ENCODE measurements around the gene PRDM16. TPM values are rescaled to one million over a fixed set of nuclear protein-coding genes. Genes with fewer than 3 reads are reported as not detected.

Gene PRDM16
- total RNA-seq, 1 experiment from 2014 or later = 0.17 TPM

DNA sequence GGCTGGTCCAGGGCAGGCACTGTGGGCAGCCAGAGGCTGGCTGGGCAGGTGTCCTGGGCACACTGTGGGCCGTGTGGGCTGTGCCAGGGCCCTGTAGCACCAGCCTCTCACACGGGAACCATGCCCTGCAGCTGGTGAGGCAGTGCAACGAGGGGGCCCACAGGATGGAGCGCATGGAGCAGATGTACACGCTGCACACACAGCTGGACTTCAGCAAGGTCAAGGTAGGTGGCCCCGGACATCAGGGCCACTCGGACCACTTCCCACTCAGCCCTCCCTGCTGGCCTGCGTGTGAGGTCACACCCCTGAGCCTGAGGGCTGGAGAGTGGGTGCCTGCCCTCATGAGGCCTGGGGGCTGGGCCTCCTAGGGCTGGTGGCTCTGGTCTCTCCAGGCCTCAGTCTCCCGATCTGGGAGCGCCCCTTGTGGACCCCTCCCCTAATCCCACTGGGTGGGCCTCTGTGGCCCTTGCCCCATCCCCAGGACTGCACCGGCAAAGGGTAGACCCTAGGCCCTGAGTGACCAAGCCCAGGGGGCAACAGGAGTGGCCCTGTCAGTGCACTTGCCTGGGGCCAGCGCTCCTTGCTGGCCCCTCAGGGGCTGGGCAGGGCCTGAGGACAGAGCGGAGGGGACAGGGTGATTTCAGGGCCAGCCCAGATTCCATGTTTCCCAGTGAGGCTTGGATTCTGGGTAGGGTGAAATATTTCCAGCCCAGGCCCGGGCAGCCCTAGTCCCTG, 407.0 kb downstream of the PRDM16 start:
- H3K36me3 Mint-ChIP-seq (ENCODE audit: insufficient read depth in 1 of 3, low read depth in 3 of 3) = peaks cover 4 to 21% (median 14%) of the 10 kb centered on the region in 3 experiments; a peak in 5 of 7 replicates

More for the DNA sequence above, 407.0 kb downstream of the PRDM16 start:
- no peaks in the 10 kb centered on the region for H3K23me2 ChIP-seq (ENCODE audit: insufficient read length, low read depth, low read length, poor library complexity, severe bottlenecking)
- H3K4me1 Mint-ChIP-seq = peaks cover 6% of the 10 kb centered on the region in 2 experiments
- H3K27me3 ChIP-seq (ENCODE audit: insufficient read depth, low read length) = no peaks in the 10 kb centered on the region
- no CpG with 5 or more reads among the region's 14 CpGs for WGBS (ENCODE audit: extremely low coverage, insufficient read length, low lambda C conversion rate)
- H2BK5ac ChIP-seq (ENCODE audit: insufficient read length, low read length) = no peak overlapping the region
- H2BK20ac ChIP-seq (ENCODE audit: low read depth, low read length, poor library complexity, severe bottlenecking) = no peak overlapping the region
- no peak overlapping the region for H3T11ph ChIP-seq (ENCODE audit: low read length)
- no peaks in the 10 kb centered on the region for H3K79me1 ChIP-seq (ENCODE audit: insufficient read depth, low read depth, low read length, poor library complexity, severe bottlenecking)
- H2AK5ac ChIP-seq (ENCODE audit: insufficient read length, low read length) = no peak overlapping the region
- TF ChIP-seq, protein P1, sequence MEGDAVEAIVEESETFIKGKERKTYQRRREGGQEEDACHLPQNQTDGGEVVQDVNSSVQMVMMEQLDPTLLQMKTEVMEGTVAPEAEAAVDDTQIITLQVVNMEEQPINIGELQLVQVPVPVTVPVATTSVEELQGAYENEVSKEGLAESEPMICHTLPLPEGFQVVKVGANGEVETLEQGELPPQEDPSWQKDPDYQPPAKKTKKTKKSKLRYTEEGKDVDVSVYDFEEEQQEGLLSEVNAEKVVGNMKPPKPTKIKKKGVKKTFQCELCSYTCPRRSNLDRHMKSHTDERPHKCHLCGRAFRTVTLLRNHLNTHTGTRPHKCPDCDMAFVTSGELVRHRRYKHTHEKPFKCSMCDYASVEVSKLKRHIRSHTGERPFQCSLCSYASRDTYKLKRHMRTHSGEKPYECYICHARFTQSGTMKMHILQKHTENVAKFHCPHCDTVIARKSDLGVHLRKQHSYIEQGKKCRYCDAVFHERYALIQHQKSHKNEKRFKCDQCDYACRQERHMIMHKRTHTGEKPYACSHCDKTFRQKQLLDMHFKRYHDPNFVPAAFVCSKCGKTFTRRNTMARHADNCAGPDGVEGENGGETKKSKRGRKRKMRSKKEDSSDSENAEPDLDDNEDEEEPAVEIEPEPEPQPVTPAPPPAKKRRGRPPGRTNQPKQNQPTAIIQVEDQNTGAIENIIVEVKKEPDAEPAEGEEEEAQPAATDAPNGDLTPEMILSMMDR (conservative IDR thresholded peaks at IDR 0.05) = no peak
- no peak overlapping the region for H3K4ac ChIP-seq (ENCODE audit: low read depth, low read length)
- no peak overlapping the region for H3K9ac ChIP-seq (ENCODE audit: extremely low read depth, insufficient read length, low read length)
- no peak overlapping the region for H3K27ac ChIP-seq (ENCODE audit: insufficient read length, low read depth, low read length)
- H3K27ac Mint-ChIP-seq = no peak overlapping the region
- H2BK15ac ChIP-seq (ENCODE audit: low read depth, low read length) = no peak overlapping the region
- H4K5ac ChIP-seq (ENCODE audit: insufficient read length, low read depth, low read length) = no peak overlapping the region
- H3K79me2 ChIP-seq (ENCODE audit: insufficient read depth, low read length) = no peaks in the 10 kb centered on the region
- no peak overlapping the region for H2BK12ac ChIP-seq (ENCODE audit: insufficient read length, low read depth, low read length)
- no peak overlapping the region for H3K23ac ChIP-seq (ENCODE audit: insufficient read length, low read depth, low read length)
- H3K4me1 ChIP-seq (ENCODE audit: insufficient read depth, low read length) = 0 out of 2 replicates have a peak, but pooled peaks cover 2% of the 10 kb centered on the region
- DNase-seq = no peak
- H4K8ac ChIP-seq (replicated peaks; ENCODE audit: insufficient read length, low read depth, low read length) = no peak overlapping the region
- no peak overlapping the region for H4K91ac ChIP-seq (ENCODE audit: insufficient read length, low read depth, low read length)
- H3K18ac ChIP-seq (ENCODE audit: insufficient read length, low read depth, low read length) = no peak overlapping the region
- no peaks in the 10 kb centered on the region for H3K27me3 Mint-ChIP-seq (ENCODE audit: low read depth)
- H2BK120ac ChIP-seq (ENCODE audit: low read depth, low read length, poor library complexity, severe bottlenecking) = no peak overlapping the region
- H3K4me3 Mint-ChIP-seq = no peak overlapping the region
- H2AFZ ChIP-seq (ENCODE audit: low read length) = no peak overlapping the region
- peaks cover 4% of the 10 kb centered on the region for H4K20me1 ChIP-seq (ENCODE audit: control insufficient read depth, insufficient read depth, insufficient read length)
- H3K4me2 ChIP-seq (ENCODE audit: insufficient read depth, insufficient read length, low read length) = no peak overlapping the region
- H3K9me3 ChIP-seq (ENCODE audit: control insufficient read depth, low read depth, low read length) = no peaks in the 10 kb centered on the region
- no peaks in the 10 kb centered on the region for H3K9me3 Mint-ChIP-seq
- H3K56ac ChIP-seq (ENCODE audit: insufficient read length, low read depth, low read length) = no peak overlapping the region
- H3K14ac ChIP-seq (ENCODE audit: insufficient read depth, low read length) = no peak overlapping the region

Measured in H9 (cell line).